ENCODE measurements around the gene KIAA1671. TPM values are rescaled to one million over a fixed set of nuclear protein-coding genes. Genes with fewer than 3 reads are reported as not detected.
A peak's percentile ranks its signal among the peaks of the same experiment; 100 is the strongest.
"Not testable (repeated sequence)": the region's sequence is repeated elsewhere in the genome, so short reads cannot be mapped to it uniquely, and the experiment has no call there.

The KIAA1671 gene
- polyA plus RNA-seq, 1 donor, result 34.8 TPM

DNA sequence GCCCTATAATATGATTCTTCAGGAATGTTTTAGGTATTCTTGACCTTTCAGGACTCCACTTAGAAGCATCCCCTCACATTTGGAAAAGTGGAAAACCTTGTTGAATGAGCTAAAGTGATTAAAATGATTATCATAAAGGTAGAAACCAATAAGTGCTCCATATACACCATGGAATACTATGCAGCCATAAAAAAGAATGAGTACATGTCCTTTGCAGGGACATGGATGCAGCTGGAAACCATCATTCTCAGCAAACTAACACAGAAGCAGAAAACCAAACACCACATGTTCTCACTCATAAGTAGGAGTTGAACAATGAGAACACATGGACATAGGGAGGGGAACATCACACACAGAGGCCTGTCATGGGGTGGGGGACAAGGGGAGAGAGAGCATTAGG lies 281.2 kb downstream of the KIAA1671 start:
- not testable (repeated sequence) for DNase-seq (ENCODE audit: low read depth)

DNA sequence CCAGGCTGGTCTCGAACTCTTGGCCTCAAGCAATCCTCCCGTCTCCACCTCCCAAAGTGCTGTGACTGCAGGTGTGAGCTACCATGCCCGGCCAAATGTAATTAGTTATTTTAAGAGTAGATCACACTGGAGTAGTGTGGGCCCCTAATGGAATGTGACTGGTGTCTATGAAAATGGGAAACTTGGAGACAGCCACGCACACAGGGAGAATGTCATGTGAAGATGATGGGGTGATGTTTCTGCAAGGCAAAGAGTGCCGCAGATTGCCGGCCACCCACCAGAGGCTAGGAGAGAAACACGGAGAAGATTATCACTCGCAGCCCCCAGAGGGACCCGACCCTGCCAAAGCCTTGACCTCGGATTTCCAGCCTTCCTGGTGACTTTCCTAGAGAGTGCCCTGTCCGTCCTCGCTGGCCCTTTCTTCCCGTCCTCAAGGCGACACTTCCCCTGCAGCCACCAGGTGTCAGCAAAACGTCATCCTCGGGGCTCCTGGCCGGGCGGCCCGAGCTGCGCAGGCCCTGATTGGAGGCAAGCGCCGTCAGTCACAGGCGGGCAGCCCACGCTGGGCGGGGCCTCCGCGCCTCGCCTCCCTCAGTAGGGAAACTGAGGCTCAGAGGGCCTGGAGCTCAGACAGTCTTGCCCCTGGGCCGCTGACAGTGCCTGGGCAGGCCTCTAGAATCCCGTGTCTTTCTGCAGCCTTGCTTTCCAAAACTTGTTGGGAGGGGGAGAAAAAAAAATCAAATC lies 283.2 kb downstream of the KIAA1671 start:
- peak; percentile 29 for DNase-seq (ENCODE audit: low read depth)

DNA sequence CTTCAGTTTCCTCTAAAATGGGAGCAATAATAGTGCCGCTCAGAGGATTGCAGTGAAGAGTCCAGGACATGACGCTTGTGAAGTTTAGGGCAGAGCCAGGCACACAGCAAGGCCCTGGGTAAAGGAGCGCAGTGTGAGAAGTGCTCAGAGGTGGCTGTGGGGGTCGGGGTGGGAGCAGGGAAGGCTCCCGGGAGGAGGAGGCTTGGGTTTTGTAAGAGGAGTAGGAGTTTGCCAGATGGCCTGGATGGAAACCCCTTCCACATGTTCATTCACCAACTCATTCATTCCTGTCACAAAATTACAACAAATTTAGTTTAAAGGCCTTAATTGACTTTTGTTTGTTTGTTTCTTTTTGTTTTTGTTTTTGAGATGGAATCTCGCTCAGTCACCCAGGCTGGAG lies 283.9 kb downstream of the KIAA1671 start:
- DNase-seq (ENCODE audit: low read depth), result no peak

DNA sequence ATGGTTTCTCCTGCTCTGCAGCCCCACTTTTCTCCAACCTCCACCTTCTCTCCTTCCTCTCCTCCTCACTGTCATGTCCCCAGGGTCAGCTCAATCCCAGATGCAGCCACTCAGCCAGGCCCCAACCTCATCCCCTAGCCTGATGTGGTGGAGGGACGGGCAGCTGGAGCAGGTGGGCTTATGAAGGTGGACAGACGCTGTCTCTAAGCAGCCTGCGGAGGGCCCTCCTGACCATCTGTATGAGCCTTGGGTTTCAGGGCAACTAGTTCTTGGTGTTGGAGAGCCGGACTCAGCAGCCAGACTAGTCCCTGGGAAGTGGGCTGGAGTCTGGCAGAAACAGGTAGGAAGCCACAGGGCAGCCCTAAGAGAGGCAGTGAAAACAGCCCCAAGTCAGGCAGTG lies 285.0 kb downstream of the KIAA1671 start:
- DNase-seq (ENCODE audit: low read depth), result no peak

DNA sequence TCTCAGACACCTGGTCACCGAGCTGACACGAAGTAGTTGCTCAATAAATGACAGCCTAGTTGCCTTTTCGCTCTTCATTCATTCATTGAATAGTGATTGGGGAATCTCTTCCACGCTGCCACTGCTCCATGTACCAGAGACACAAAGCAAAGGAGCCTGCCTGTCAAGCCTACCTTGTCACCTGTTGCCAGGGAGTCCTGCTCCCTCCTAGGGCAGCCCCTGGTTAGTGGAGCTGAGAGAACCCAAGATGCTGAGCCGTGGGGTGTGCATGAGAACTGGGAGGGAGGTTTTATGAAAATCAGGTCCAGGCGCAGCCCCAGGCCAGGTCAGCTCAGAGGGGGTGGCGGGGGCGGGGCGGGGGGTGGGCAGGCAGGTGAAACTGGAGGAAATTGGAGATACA lies 285.5 kb downstream of the KIAA1671 start:
- DNase-seq (ENCODE audit: low read depth), result not testable (repeated sequence)

Other genes with a start within 250 kb of the KIAA1671 start
- not detected for gene PIWIL3, start 178.0 kb upstream of the KIAA1671 start, polyA plus RNA-seq (ENCODE audit: insufficient read length)
- gene SGSM1, start 146.5 kb upstream of the KIAA1671 start, polyA plus RNA-seq (ENCODE audit: insufficient read length), result 0.09 TPM
- not detected for gene LHFPL7, start 6.0 kb upstream of the KIAA1671 start, polyA plus RNA-seq (ENCODE audit: insufficient read length)
- gene CRYBB3, start 247.1 kb downstream of the KIAA1671 start, polyA plus RNA-seq (ENCODE audit: insufficient read length), result 0.32 TPM